ENCODE measurements around the gene PAPSS1.
"Not testable (repeated sequence)": the region's sequence is repeated elsewhere in the genome, so short reads cannot be mapped to it uniquely, and the experiment has no call there.

Gene PAPSS1

GRCh38 chr4:107733431-107733925 lies 13.4 kb upstream of the PAPSS1 start:
- TF ChIP-seq EZH2 (IDR thresholded peaks at IDR 0.05; ENCODE audit: borderline replicate concordance, low read depth, low read length, severe bottlenecking) (no peak), CTCF (IDR thresholded peaks at IDR 0.05; ENCODE audit: borderline replicate concordance, extremely low read depth, low read length, poor library complexity, severe bottlenecking) (no peak)
- Histone ChIP-seq H3K4me3 (ENCODE audit: low read depth in 1 of 2, low read length in 2 of 2) (no peak overlapping the region), H3K27me3 (ENCODE audit: insufficient read depth, low read length, poor library complexity) (peaks cover 6% of the 10 kb centered on the region), H3K9me3 (ENCODE audit: insufficient read depth, low read length, severe bottlenecking) (no peaks in the 10 kb centered on the region), H4K20me1 (ENCODE audit: insufficient read depth, low read length) (no peaks in the 10 kb centered on the region), H3K27ac (ENCODE audit: low read length) (no peak overlapping the region), H3K36me3 (ENCODE audit: insufficient read depth, low read length) (no peaks in the 10 kb centered on the region), H3K9ac (ENCODE audit: low read depth, low read length) (no peak overlapping the region), H3K4me2 (ENCODE audit: insufficient read depth, low read length) (no peak overlapping the region), H3K79me2 (ENCODE audit: insufficient read depth, low read length) (no peaks in the 10 kb centered on the region), H2AFZ (ENCODE audit: low read depth, low read length) (no peak overlapping the region), H3K4me1 (ENCODE audit: insufficient read depth, low read length) (no peaks in the 10 kb centered on the region)
- no peak for ATAC-seq (ENCODE audit: insufficient read depth, low read depth)
- DNase-seq = no peak

- not testable (repeated sequence) for H4K20me1 ChIP-seq (ENCODE audit: insufficient read depth, low read length); H3K4me3 ChIP-seq (ENCODE audit: low read depth in 1 of 2, low read length in 2 of 2); H3K4me1 ChIP-seq (ENCODE audit: insufficient read depth, low read length); H3K36me3 ChIP-seq (ENCODE audit: insufficient read depth, low read length); H3K9me3 ChIP-seq (ENCODE audit: insufficient read depth, low read length, severe bottlenecking); DNase-seq; ATAC-seq (ENCODE audit: insufficient read depth, low read depth); H3K27me3 ChIP-seq (ENCODE audit: insufficient read depth, low read length, poor library complexity); H3K27ac ChIP-seq (ENCODE audit: low read length); H3K9ac ChIP-seq (ENCODE audit: low read depth, low read length); H2AFZ ChIP-seq (ENCODE audit: low read depth, low read length); H3K79me2 ChIP-seq (ENCODE audit: insufficient read depth, low read length); H3K4me2 ChIP-seq (ENCODE audit: insufficient read depth, low read length)
These were observed 9.0 kb upstream of the PAPSS1 start for GRCh38 chr4:107729050-107729449.

- not testable (repeated sequence) for H3K79me2 ChIP-seq (ENCODE audit: insufficient read depth, low read length); H3K27me3 ChIP-seq (ENCODE audit: insufficient read depth, low read length, poor library complexity); H3K9ac ChIP-seq (ENCODE audit: low read depth, low read length); H3K4me3 ChIP-seq (ENCODE audit: low read depth in 1 of 2, low read length in 2 of 2); H3K4me1 ChIP-seq (ENCODE audit: insufficient read depth, low read length); H4K20me1 ChIP-seq (ENCODE audit: insufficient read depth, low read length); H3K9me3 ChIP-seq (ENCODE audit: insufficient read depth, low read length, severe bottlenecking); DNase-seq; ATAC-seq (ENCODE audit: insufficient read depth, low read depth); H3K36me3 ChIP-seq (ENCODE audit: insufficient read depth, low read length); H3K4me2 ChIP-seq (ENCODE audit: insufficient read depth, low read length); H3K27ac ChIP-seq (ENCODE audit: low read length); H2AFZ ChIP-seq (ENCODE audit: low read depth, low read length)
These were observed 6.3 kb upstream of the PAPSS1 start for GRCh38 chr4:107726131-107726925.

- no peak overlapping the region for H3K9ac ChIP-seq (ENCODE audit: low read depth, low read length)
- ATAC-seq (ENCODE audit: insufficient read depth, low read depth) = no peak
- no peaks in the 10 kb centered on the region for H3K9me3 ChIP-seq (ENCODE audit: insufficient read depth, low read length, severe bottlenecking)
- H3K27me3 ChIP-seq (ENCODE audit: insufficient read depth, low read length, poor library complexity) = no peaks in the 10 kb centered on the region
- TF ChIP-seq CTCF (IDR thresholded peaks at IDR 0.05; ENCODE audit: borderline replicate concordance, extremely low read depth, low read length, poor library complexity, severe bottlenecking) (no peak), EZH2 (IDR thresholded peaks at IDR 0.05; ENCODE audit: borderline replicate concordance, low read depth, low read length, severe bottlenecking) (no peak)
- H3K4me1 ChIP-seq (ENCODE audit: insufficient read depth, low read length) = peaks cover 14% of the 10 kb centered on the region
- H3K27ac ChIP-seq (ENCODE audit: low read length) = no peak overlapping the region
- no peak overlapping the region for H3K4me2 ChIP-seq (ENCODE audit: insufficient read depth, low read length)
- no peak overlapping the region for H3K4me3 ChIP-seq (ENCODE audit: low read depth in 1 of 2, low read length in 2 of 2)
- H3K79me2 ChIP-seq (ENCODE audit: insufficient read depth, low read length) = no peaks in the 10 kb centered on the region
- H3K36me3 ChIP-seq (ENCODE audit: insufficient read depth, low read length) = no peaks in the 10 kb centered on the region
- H4K20me1 ChIP-seq (ENCODE audit: insufficient read depth, low read length) = no peaks in the 10 kb centered on the region
- no peak for DNase-seq
- no peak overlapping the region for H2AFZ ChIP-seq (ENCODE audit: low read depth, low read length)
These were observed 5.3 kb upstream of the PAPSS1 start for GRCh38 chr4:107725281-107725859.

GRCh38 chr4:107723331-107723730 lies 3.3 kb upstream of the PAPSS1 start:
- H3K27me3 ChIP-seq (ENCODE audit: insufficient read depth, low read length, poor library complexity); H3K79me2 ChIP-seq (ENCODE audit: insufficient read depth, low read length); H3K36me3 ChIP-seq (ENCODE audit: insufficient read depth, low read length); H3K4me3 ChIP-seq (ENCODE audit: low read depth in 1 of 2, low read length in 2 of 2); H3K4me2 ChIP-seq (ENCODE audit: insufficient read depth, low read length); H2AFZ ChIP-seq (ENCODE audit: low read depth, low read length); DNase-seq; H3K9ac ChIP-seq (ENCODE audit: low read depth, low read length); H3K9me3 ChIP-seq (ENCODE audit: insufficient read depth, low read length, severe bottlenecking); ATAC-seq (ENCODE audit: insufficient read depth, low read depth); H3K27ac ChIP-seq (ENCODE audit: low read length); H4K20me1 ChIP-seq (ENCODE audit: insufficient read depth, low read length): not testable (repeated sequence)
- H3K4me1 ChIP-seq (ENCODE audit: insufficient read depth, low read length) = peaks cover 27% of the 10 kb centered on the region

Measured in DND-41 (cell line).